ENCODE results near the gene NR5A2. TPM values are rescaled to one million over a fixed set of nuclear protein-coding genes. Genes with fewer than 3 reads are reported as not detected.

NR5A2 gene
- total RNA-seq, 1 donor from 2014 or later, result 0.13 TPM

- no peaks in the 10 kb centered on the region for H3K9me3 Mint-ChIP-seq
- H3K27ac Mint-ChIP-seq, result no peak overlapping the region
- intact Hi-C loops (cut with micrococcal nuclease), result no loop called here
- no peak for DNase-seq (ENCODE audit: low spot score)
- H3K27me3 Mint-ChIP-seq (ENCODE audit: insufficient read depth), result peaks cover 13% of the 10 kb centered on the region
- H3K4me1 Mint-ChIP-seq (ENCODE audit: low read depth), result no peaks in the 10 kb centered on the region
- no peak overlapping the region for H3K4me3 Mint-ChIP-seq
- H3K36me3 Mint-ChIP-seq (ENCODE audit: low read depth), result no peaks in the 10 kb centered on the region
Measured at GRCh38 chr1:200090252-200091159, 63.0 kb downstream of the NR5A2 start.

GRCh38 chr1:200095057-200095577 lies 67.6 kb downstream of the NR5A2 start:
- intact Hi-C loops (cut with micrococcal nuclease), result no loop called here
- H3K27me3 Mint-ChIP-seq (ENCODE audit: insufficient read depth), result peaks cover 15% of the 10 kb centered on the region
- H3K9me3 Mint-ChIP-seq, result no peaks in the 10 kb centered on the region
- no peak overlapping the region for H3K27ac Mint-ChIP-seq
- H3K4me1 Mint-ChIP-seq (ENCODE audit: low read depth), result no peaks in the 10 kb centered on the region
- DNase-seq (ENCODE audit: low spot score), result no peak
- H3K36me3 Mint-ChIP-seq (ENCODE audit: low read depth), result no peaks in the 10 kb centered on the region
- H3K4me3 Mint-ChIP-seq, result no peak overlapping the region

- no peaks in the 10 kb centered on the region for H3K9me3 Mint-ChIP-seq
- H3K4me3 Mint-ChIP-seq, result no peak overlapping the region
- H3K36me3 Mint-ChIP-seq (ENCODE audit: low read depth), result no peaks in the 10 kb centered on the region
- no peak overlapping the region for H3K27ac Mint-ChIP-seq
- peaks cover 25% of the 10 kb centered on the region for H3K27me3 Mint-ChIP-seq (ENCODE audit: insufficient read depth)
- intact Hi-C loops (cut with micrococcal nuclease), result no loop called here
- H3K4me1 Mint-ChIP-seq (ENCODE audit: low read depth), result no peaks in the 10 kb centered on the region
- DNase-seq (ENCODE audit: low spot score), result no peak
Measured at GRCh38 chr1:200096774-200097173, 69.3 kb downstream of the NR5A2 start.

- no peaks in the 10 kb centered on the region for H3K36me3 Mint-ChIP-seq (ENCODE audit: low read depth)
- no peak overlapping the region for H3K27ac Mint-ChIP-seq
- peaks cover 19% of the 10 kb centered on the region for H3K27me3 Mint-ChIP-seq (ENCODE audit: insufficient read depth)
- H3K4me1 Mint-ChIP-seq (ENCODE audit: low read depth), result no peaks in the 10 kb centered on the region
- DNase-seq (ENCODE audit: low spot score), result no peak
- intact Hi-C loops (cut with micrococcal nuclease), result no loop called here
- H3K4me3 Mint-ChIP-seq, result no peak overlapping the region
- no peaks in the 10 kb centered on the region for H3K9me3 Mint-ChIP-seq
Measured at GRCh38 chr1:200099040-200099439, 71.5 kb downstream of the NR5A2 start.

- H3K27me3 Mint-ChIP-seq (ENCODE audit: insufficient read depth), result peaks cover 26% of the 10 kb centered on the region
Measured at GRCh38 chr1:200103966-200104583, 76.6 kb downstream of the NR5A2 start.

GRCh38 chr1:200107004-200107470 lies 79.5 kb downstream of the NR5A2 start:
- H3K36me3 Mint-ChIP-seq (ENCODE audit: low read depth), result no peaks in the 10 kb centered on the region
- intact Hi-C loops (cut with micrococcal nuclease), result no loop called here
- no peak for DNase-seq (ENCODE audit: low spot score)
- H3K9me3 Mint-ChIP-seq, result no peaks in the 10 kb centered on the region
- no peak overlapping the region for H3K27ac Mint-ChIP-seq
- no peak overlapping the region for H3K4me3 Mint-ChIP-seq
- no peaks in the 10 kb centered on the region for H3K4me1 Mint-ChIP-seq (ENCODE audit: low read depth)
- peaks cover 37% of the 10 kb centered on the region for H3K27me3 Mint-ChIP-seq (ENCODE audit: insufficient read depth)

More at GRCh38 chr1:200103966-200104583, 76.6 kb downstream of the NR5A2 start:
- no peak overlapping the region for H3K27ac Mint-ChIP-seq
- no peak overlapping the region for H3K4me3 Mint-ChIP-seq
- no peaks in the 10 kb centered on the region for H3K36me3 Mint-ChIP-seq (ENCODE audit: low read depth)
- DNase-seq (ENCODE audit: low spot score), result no peak
- no peaks in the 10 kb centered on the region for H3K9me3 Mint-ChIP-seq
- H3K4me1 Mint-ChIP-seq (ENCODE audit: low read depth), result no peaks in the 10 kb centered on the region
- intact Hi-C loops (cut with micrococcal nuclease), result no loop called here

- peaks cover 46% of the 10 kb centered on the region for H3K27me3 Mint-ChIP-seq (ENCODE audit: insufficient read depth)
- no peaks in the 10 kb centered on the region for H3K4me1 Mint-ChIP-seq (ENCODE audit: low read depth)
- H3K36me3 Mint-ChIP-seq (ENCODE audit: low read depth), result no peaks in the 10 kb centered on the region
- H3K27ac Mint-ChIP-seq, result no peak overlapping the region
- no peak overlapping the region for H3K4me3 Mint-ChIP-seq
- intact Hi-C loops (cut with micrococcal nuclease), result no loop called here
- H3K9me3 Mint-ChIP-seq, result no peaks in the 10 kb centered on the region
- no peak for DNase-seq (ENCODE audit: low spot score)
Measured at GRCh38 chr1:200108659-200109058, 81.1 kb downstream of the NR5A2 start.

- Mint-ChIP-seq H3K27ac (no peak overlapping the region), H3K27me3 (ENCODE audit: insufficient read depth) (peaks cover 46% of the 10 kb centered on the region), H3K9me3 (no peaks in the 10 kb centered on the region), H3K4me1 (ENCODE audit: low read depth) (no peaks in the 10 kb centered on the region), H3K36me3 (ENCODE audit: low read depth) (no peaks in the 10 kb centered on the region), H3K4me3 (no peak overlapping the region)
- intact Hi-C loops (cut with micrococcal nuclease), result no loop called here
- no peak for DNase-seq (ENCODE audit: low spot score)
Measured at GRCh38 chr1:200112290-200112689, 84.8 kb downstream of the NR5A2 start.

- intact Hi-C loops (cut with micrococcal nuclease), result no loop called here
- Mint-ChIP-seq H3K27me3 (ENCODE audit: insufficient read depth) (peaks cover 40% of the 10 kb centered on the region), H3K9me3 (no peaks in the 10 kb centered on the region), H3K4me3 (no peak overlapping the region), H3K27ac (no peak overlapping the region), H3K36me3 (ENCODE audit: low read depth) (no peaks in the 10 kb centered on the region), H3K4me1 (ENCODE audit: low read depth) (no peaks in the 10 kb centered on the region)
- DNase-seq (ENCODE audit: low spot score), result no peak
Measured at GRCh38 chr1:200115532-200115931, 88.0 kb downstream of the NR5A2 start.

- intact Hi-C loops (cut with micrococcal nuclease), result no loop called here
- Mint-ChIP-seq H3K4me1 (ENCODE audit: low read depth) (no peaks in the 10 kb centered on the region), H3K27me3 (ENCODE audit: insufficient read depth) (peaks cover 40% of the 10 kb centered on the region), H3K4me3 (no peak overlapping the region), H3K36me3 (ENCODE audit: low read depth) (no peaks in the 10 kb centered on the region), H3K27ac (no peak overlapping the region), H3K9me3 (no peaks in the 10 kb centered on the region)
- no peak for DNase-seq (ENCODE audit: low spot score)
Measured at GRCh38 chr1:200116324-200116723, 88.8 kb downstream of the NR5A2 start.

GRCh38 chr1:200118779-200119505 lies 91.4 kb downstream of the NR5A2 start:
- Mint-ChIP-seq H3K9me3 (no peaks in the 10 kb centered on the region), H3K4me3 (no peak overlapping the region), H3K27ac (no peak overlapping the region), H3K36me3 (ENCODE audit: low read depth) (no peaks in the 10 kb centered on the region), H3K27me3 (ENCODE audit: insufficient read depth) (peaks cover 28% of the 10 kb centered on the region), H3K4me1 (ENCODE audit: low read depth) (no peaks in the 10 kb centered on the region)
- no peak for DNase-seq (ENCODE audit: low spot score)
- intact Hi-C loops (cut with micrococcal nuclease), result no loop called here

- Mint-ChIP-seq H3K4me3 (no peak overlapping the region), H3K9me3 (no peaks in the 10 kb centered on the region), H3K4me1 (ENCODE audit: low read depth) (no peaks in the 10 kb centered on the region), H3K27ac (no peak overlapping the region), H3K27me3 (ENCODE audit: insufficient read depth) (peaks cover 22% of the 10 kb centered on the region), H3K36me3 (ENCODE audit: low read depth) (no peaks in the 10 kb centered on the region)
- intact Hi-C loops (cut with micrococcal nuclease), result no loop called here
- DNase-seq (ENCODE audit: low spot score), result no peak
Measured at GRCh38 chr1:200121421-200121820, 93.9 kb downstream of the NR5A2 start.

GRCh38 chr1:200124309-200124708 lies 96.8 kb downstream of the NR5A2 start:
- intact Hi-C loops (cut with micrococcal nuclease), result no loop called here
- H3K4me1 Mint-ChIP-seq (ENCODE audit: low read depth), result peaks cover 6% of the 10 kb centered on the region
- no peaks in the 10 kb centered on the region for H3K36me3 Mint-ChIP-seq (ENCODE audit: low read depth)
- H3K27me3 Mint-ChIP-seq (ENCODE audit: insufficient read depth), result peaks cover 16% of the 10 kb centered on the region
- no peak overlapping the region for H3K27ac Mint-ChIP-seq
- DNase-seq (ENCODE audit: low spot score), result no peak
- H3K4me3 Mint-ChIP-seq, result no peak overlapping the region
- no peaks in the 10 kb centered on the region for H3K9me3 Mint-ChIP-seq
